SK-N-SH (cell line): ENCODE results near the gene BPIFB3.

Experiments used
- EP300 ChIP-seq, 2 experiments: IDR thresholded peaks; 2 replicates each; pipeline versions ENCODE4 v1.4.0 to v1.6.1; 2012; ENCODE audit warnings: borderline replicate concordance in 1 of 2, low read depth in 1 of 2, low read length in 1 of 2
- USF2 ChIP-seq: fragments of 150-350 bp; IDR thresholded peaks from 2 replicates; pipeline ENCODE4 v1.6.1; 2017; ENCODE audit warnings: antibody characterized with exemption, low read length, low read depth, borderline replicate concordance
- YY1 ChIP-seq: IDR thresholded peaks from 2 replicates; pipeline ENCODE4 v1.4.0; 2012; ENCODE audit warnings: low read depth, mild to moderate bottlenecking
- TF ChIP-seq, protein P1 (sequence below): fragments of 200-600 bp; sonication (generic); IDR thresholded peaks from 2 replicates; pipeline ENCODE4 v1.6.1; 2017; ENCODE audit warnings: antibody characterized with exemption, mild to moderate bottlenecking, moderate library complexity

DNA sequence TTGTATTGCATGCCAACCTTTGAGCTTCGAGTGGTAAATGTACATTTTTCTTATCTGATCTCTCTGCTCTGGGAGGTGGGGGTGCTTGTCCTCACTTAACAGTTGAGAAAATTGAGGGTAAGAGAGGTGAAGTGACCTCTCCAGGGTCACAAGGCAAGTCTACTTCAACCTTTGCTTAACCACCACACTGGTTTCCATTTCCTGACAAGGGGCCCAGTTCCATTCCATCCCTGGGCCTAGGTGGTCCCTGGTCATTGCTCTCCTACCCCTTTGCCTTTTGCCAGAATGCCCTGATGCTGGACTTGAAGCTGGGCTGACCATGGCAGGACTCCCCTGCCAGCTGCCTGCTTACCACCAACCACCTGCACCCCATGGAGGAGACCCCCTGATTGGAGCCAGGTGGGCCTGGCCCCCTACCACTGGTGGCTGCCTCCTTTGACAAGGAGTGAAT is 9.9 kb upstream of the BPIFB3 start:
- TF ChIP-seq YY1 (no peak), USF2 (no peak), EP300 (IDR thresholded peaks at IDR 0.05; ENCODE audit: borderline replicate concordance in 1 of 2, low read depth in 1 of 2, low read length in 1 of 2) (no peak)
- TF ChIP-seq, protein P1, sequence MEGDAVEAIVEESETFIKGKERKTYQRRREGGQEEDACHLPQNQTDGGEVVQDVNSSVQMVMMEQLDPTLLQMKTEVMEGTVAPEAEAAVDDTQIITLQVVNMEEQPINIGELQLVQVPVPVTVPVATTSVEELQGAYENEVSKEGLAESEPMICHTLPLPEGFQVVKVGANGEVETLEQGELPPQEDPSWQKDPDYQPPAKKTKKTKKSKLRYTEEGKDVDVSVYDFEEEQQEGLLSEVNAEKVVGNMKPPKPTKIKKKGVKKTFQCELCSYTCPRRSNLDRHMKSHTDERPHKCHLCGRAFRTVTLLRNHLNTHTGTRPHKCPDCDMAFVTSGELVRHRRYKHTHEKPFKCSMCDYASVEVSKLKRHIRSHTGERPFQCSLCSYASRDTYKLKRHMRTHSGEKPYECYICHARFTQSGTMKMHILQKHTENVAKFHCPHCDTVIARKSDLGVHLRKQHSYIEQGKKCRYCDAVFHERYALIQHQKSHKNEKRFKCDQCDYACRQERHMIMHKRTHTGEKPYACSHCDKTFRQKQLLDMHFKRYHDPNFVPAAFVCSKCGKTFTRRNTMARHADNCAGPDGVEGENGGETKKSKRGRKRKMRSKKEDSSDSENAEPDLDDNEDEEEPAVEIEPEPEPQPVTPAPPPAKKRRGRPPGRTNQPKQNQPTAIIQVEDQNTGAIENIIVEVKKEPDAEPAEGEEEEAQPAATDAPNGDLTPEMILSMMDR = no peak
